Measurements from ENCODE around the gene SC5D.

Gene SC5D

DNA sequence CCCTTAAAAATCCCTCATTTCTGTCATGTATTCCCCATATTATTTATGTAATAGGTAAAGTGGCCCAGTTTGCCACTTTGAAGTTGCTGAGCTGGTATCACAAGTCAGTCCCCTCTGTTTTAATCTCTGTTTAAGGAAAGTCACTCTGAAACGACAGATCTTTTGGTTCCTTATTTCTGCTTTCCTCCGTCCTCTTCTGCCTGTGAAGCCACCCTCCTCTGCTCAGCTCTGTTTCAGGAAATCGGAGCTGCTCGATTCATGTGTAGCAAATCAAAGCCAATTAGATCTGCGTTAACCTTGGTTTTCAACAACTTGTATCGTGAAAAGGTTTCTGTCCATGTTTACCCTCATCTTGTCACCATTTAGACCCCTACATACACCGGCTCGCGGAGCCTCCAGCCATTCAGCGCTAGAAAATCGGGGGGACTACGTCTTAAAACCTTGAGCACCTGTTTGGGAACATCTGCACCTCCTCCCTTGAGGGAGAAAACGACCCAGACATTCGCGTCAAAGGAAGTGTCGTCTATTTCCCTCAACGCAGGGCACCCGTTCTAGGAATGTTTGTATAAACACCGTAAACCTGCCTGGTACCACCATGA lies 576 bp upstream of the SC5D start:
- DNase-seq (ENCODE audit: low read depth), result peak; percentile 7

DNA sequence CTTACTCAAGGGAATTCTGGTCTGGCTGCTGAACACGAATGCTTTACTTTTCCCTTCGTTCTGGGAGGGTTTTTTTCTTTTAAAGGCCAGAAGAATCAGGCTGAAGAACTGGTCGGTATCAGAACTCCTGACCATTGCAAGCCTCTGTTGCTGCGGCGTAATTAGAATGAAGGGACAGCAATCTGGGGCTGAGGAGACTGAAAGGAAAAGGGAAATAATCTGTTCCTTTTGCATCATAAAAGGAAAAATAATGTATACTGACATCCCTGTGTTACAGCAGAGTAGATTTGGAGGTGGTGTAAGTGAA lies 670 bp downstream of the SC5D start:
- DNase-seq (ENCODE audit: low read depth), result no peak

GRCh38 chr11:121295246-121296029 lies 2.9 kb downstream of the SC5D start:
- DNase-seq (ENCODE audit: low read depth), result no peak

DNA sequence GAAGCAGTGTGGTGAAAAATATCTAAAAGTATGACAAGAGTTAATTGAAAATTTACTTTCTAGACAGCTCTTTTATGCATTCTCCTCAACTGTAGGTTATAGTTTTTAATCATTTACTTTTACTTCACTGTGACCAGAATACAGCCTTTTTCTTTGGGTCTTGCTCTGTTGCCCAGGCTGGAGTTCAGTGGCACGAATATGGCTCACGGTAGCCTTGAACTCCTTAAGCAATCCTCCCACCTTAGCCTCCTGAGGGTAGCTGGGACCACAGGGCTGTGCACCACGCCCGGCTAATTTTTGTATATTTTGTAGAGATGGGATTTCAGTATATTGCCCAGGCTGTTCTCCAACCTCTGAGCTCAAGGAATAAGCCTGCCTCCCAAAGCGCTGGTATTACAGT lies 5.3 kb downstream of the SC5D start:
- DNase-seq (ENCODE audit: low read depth), result no peak

- no peak for DNase-seq (ENCODE audit: low read depth)
Observed at GRCh38 chr11:121298774-121299173, 6.2 kb downstream of the SC5D start.

GRCh38 chr11:121299417-121299816 lies 6.8 kb downstream of the SC5D start:
- DNase-seq (ENCODE audit: low read depth), result no peak

- no peak for DNase-seq (ENCODE audit: low read depth)
Observed at GRCh38 chr11:121300313-121300971, 7.9 kb downstream of the SC5D start.

- DNase-seq (ENCODE audit: low read depth), result no peak
Observed at GRCh38 chr11:121300972-121301699, 8.6 kb downstream of the SC5D start.

DNA sequence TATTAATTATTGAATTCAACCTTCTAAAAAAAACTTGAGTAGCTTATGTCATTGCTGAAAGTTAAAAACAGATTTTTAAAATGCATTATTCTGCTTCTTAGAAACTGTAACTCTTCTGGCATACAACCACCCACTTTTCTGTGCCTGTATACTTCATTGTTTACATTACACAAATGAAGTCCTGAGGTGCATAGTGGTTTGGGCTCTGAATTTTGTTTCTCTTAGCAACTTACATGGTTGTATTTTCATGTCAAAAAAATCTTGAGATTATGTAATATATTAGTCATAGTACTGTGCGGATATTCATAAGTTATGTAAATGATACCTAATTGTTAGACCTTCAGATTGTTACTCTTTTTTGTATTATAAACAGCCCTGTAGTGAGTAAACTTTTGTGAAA lies 12.2 kb downstream of the SC5D start:
- no peak for DNase-seq (ENCODE audit: low read depth)

- DNase-seq (ENCODE audit: low read depth), result no peak
Observed at GRCh38 chr11:121308816-121309215, 16.2 kb downstream of the SC5D start.

- DNase-seq (ENCODE audit: low read depth), result no peak
Observed at GRCh38 chr11:121309688-121310087, 17.1 kb downstream of the SC5D start.

- no peak for DNase-seq (ENCODE audit: low read depth)
Observed at GRCh38 chr11:121310908-121311307, 18.3 kb downstream of the SC5D start.

DNA sequence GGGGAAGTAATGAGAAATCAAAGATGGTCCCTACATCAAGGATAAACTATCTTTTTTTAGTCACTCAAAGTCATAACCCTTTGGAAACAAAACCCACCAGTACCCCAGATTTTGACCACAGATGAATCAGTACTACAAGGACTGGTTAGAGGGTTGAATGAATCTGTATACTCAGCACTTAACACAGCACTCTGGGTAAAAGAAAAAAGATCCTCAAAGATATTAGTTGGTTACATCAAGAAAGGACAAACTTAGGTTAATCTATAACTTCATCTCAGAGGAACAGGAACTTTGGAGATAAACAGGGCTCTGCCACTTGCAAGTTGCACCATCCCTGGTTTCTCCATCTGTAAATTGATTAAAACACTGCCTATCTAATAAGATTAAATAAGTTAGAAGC lies 18.8 kb downstream of the SC5D start:
- DNase-seq (ENCODE audit: low read depth), result no peak

DNA sequence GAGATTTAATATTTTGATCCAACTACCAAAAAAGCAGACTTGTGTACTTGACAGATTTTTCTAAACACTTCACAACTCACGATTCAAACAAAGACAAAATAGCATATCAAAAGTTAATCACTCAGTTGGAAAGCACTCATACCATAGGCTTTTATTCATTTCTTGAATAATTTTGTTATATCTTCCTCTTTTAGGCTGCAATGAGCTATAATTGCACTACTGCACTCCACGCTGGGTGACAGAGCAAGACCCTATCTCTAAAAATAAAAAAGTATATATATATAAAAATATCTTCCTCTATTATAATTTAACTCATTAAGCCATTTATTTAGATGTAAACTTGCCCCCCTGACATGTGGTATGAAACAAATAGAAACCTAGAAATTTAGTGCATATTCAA lies 19.9 kb downstream of the SC5D start:
- no peak for DNase-seq (ENCODE audit: low read depth)

GRCh38 chr11:121318848-121319834 lies 26.6 kb downstream of the SC5D start:
- no peak for DNase-seq (ENCODE audit: low read depth)

GRCh38 chr11:121321614-121322243 lies 29.2 kb downstream of the SC5D start:
- DNase-seq (ENCODE audit: low read depth), result no peak

DNA sequence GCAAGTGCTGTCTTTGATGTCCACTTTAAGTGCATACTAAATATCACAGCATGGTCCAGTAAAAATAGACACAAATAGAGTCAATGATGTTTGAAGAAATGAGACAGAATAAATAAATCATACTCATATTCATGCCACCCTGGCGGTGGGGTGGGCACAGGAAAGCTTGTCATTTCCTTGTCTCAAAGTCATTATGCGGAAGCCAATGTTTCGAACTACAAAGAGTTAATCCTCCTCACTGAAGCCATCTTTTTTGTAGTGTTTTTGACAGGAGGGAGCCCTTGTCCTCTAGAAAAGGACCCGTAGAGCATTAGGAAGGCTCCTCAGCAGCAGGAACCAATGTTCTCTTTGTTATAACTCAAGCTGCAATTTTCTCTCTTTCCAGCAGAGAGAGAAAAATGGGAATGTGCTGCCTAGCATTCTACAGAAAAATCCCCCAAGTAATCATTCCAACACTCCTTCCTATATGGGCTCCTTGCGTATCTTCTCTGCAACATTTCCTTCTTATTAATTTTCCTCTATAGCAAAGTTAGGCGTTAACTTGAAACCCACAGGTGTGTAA lies 30.6 kb downstream of the SC5D start:
- DNase-seq (ENCODE audit: low read depth), result no peak

DNA sequence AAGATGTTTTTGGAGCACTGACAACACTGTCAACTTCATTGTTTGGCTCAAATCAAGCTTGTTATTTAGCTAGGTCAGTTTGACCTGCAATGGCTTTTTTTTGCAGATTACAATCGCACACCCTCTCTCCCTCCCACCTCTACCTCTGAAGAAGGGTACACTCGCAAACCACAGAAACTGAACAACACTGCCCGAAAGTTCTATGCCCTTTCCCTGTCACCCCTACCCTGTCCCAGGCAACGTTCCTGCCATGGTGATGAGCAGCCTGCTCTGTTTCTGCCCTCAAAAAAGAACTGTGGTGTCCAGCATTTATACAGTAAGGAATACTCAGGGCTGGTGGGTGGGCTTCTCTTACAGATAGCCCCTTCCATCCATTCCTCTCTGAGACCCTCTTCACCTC lies 33.7 kb downstream of the SC5D start:
- no peak for DNase-seq (ENCODE audit: low read depth)

DNA sequence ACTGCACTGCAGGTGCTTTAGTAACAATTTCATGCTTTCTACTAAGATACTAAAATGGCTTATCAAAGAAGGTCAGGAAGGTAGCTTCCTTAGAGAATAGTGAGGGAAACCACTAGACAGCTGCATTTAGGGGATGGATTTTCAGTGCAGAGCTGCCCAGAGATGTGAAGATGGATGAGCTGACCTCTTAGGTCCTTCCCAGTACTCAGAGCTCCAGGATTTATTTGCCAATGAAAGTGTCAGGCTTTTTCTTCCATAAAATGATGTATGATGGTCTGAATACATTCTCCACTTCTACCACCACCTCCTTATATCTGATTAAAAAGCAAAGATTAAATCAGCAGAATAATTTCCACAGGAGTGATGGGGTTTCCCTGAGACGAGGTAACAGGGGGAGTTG lies 35.0 kb downstream of the SC5D start:
- DNase-seq (ENCODE audit: low read depth), result no peak

DNA sequence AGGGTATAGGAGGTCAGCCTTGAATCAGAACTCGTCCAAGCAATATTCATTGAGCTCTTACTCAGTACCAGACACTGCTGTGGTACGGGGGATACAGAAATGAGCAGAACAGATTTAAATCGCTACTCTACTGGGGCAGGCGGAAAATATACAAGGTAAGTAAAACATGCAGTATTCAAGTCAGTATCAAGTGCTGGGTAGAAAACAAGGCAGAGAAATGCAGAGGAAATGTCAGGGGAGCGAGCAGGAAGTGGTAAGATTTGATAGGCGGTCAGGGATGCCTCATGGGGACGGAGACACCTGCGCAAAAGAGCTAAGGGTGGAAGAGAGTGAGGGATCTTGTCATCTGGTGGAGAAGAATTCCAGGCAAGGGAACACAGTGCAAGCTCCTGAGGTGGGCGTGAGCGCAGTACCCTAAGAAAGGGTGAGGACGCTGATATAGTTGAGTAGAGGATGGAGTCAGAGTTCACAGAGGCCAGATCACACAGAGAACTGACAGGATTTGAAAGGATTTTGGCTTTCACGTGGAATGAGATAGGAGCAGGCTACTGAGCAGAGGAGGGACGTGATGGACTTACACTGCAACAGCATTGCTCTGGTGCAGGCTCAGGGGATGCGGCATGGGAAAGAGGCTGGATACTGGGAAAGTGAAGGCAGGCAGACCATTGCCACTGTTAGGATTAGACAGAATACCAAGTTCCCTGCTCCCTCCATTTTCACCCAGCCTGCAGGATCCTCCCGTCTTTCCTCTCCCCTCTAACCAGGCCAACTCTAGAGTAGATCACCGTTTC lies 35.8 kb downstream of the SC5D start:
- DNase-seq (ENCODE audit: low read depth), result peak; percentile 8

Data from stimulated activated CD8-positive, alpha-beta memory T cell treated with anti-CD3 and anti-CD28 coated beads, Interleukin-12 subunit alpha, Interleukin-12 subunit beta, amount 100 ng/mL, for 1 hour (primary cell).